Measurements from ENCODE around the gene GRN. TPM values are rescaled to one million over a fixed set of nuclear protein-coding genes. Genes with fewer than 3 reads are reported as not detected.

Gene GRN
- total and polyA plus RNA-seq, 2 of the 8 experiments (the other 6 are each of a cell fraction or from before 2014, with no cell fraction given): 108 to 387 TPM

DNA sequence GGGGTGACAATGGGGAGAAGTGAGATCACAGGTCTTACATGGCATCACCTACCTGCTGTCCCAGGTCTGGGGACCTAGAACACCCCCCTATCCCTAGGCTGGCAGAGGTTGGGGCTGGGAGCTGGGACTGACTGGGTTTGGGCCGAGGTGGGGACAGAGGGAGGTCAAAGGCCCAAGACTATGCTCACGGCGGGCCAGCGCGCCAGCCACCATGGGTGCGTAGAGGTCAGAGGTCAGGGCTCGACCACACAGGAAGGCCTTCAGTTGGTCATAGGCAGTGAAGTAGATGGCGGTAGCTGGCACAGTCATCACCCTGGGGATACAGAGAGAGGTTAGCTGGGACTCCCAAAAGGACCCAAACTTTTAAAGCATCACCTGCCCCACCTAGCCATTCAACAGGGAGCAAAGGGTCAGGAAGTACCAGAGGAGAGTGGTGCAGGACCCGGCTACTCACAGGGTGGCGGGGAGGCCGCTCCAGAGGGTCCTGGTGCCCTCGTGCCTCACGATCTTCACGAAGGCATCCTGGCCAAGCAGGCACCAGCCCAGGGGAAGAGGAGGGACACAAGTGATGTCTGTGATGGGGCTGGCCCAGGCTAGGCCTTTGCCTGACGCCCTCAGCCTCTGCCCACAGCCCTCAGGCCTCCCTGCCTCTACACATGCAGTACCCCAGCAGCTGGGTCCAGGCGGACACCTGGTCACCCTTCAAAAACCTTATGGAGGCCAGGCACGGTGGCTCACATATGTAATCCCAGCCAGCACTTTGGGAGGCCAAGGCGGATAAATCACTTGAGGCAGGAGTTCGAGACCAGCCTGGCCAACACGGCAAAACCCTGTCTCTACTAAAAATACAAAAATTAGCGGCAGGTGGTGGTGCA is 23.6 kb upstream of the GRN start:
- DNase-seq (ENCODE audit: low read depth in 1 of 2, low spot score in 2 of 2) (no peak), FAIRE-seq (no peak)
- Histone ChIP-seq H2BK120ac (replicated peaks; ENCODE audit: low read depth, low read length) (no peak overlapping the region), H3K56ac (replicated peaks; ENCODE audit: insufficient read length, low read depth, low read length) (no peak overlapping the region), H3K4me2 (ENCODE audit: insufficient read depth in 1 of 2, low read depth in 2 of 2, low read length in 2 of 2) (no peak overlapping the region), H3K9me3 (ENCODE audit: insufficient read depth in 2 of 2, low read depth in 1 of 2, low read length in 1 of 2) (no peaks in the 10 kb centered on the region), H3K79me2 (ENCODE audit: control insufficient read depth in 1 of 2, insufficient read depth in 2 of 2, low read length in 2 of 2) (peaks cover 3 to 13% of the 10 kb centered on the region in 2 experiments; a peak in 3 of 4 replicates), H3K23ac (ENCODE audit: insufficient read length) (no peak overlapping the region), H3K18ac (ENCODE audit: extremely low read depth, low read length) (no peak overlapping the region), H2BK12ac (ENCODE audit: low read depth, low read length) (no peak overlapping the region), H3K9ac (replicated peaks in 1 of 4; ENCODE audit: extremely low read depth in 1 of 4, low read depth in 3 of 4, low read length in 3 of 4) (no peak overlapping the region), H2BK15ac (ENCODE audit: low read length) (no peak overlapping the region), H4K91ac (replicated peaks; ENCODE audit: insufficient read length, low read length) (no peak overlapping the region), H3K4ac (replicated peaks; ENCODE audit: insufficient read length, low read depth, low read length) (no peak overlapping the region), H3K79me1 (ENCODE audit: low read depth, low read length) (peaks cover 11% of the 10 kb centered on the region), H3K27me3 (replicated peaks in 1 of 4; ENCODE audit: control insufficient read depth in 3 of 4, extremely low read depth in 1 of 4, insufficient read depth in 3 of 4, low read length in 3 of 4) (peaks cover 0 to 6% (median 0%) of the 10 kb centered on the region in 4 experiments; a peak in 5 of 7 replicates), H4K20me1 (replicated peaks in 1 of 2; ENCODE audit: control insufficient read depth in 1 of 2, insufficient read depth in 2 of 2, low read length in 2 of 2) (peaks cover 3 to 17% of the 10 kb centered on the region in 2 experiments), H4K8ac (ENCODE audit: extremely low read depth, insufficient read depth, low read length) (no peak overlapping the region), H3K4me1 (replicated peaks in 1 of 4; ENCODE audit: control insufficient read depth in 3 of 4, insufficient read depth in 4 of 4, low read length in 3 of 4) (peaks cover 0 to 12% (median 7%) of the 10 kb centered on the region in 4 experiments; a peak in 6 of 7 replicates), H3K27ac (ENCODE audit: low read depth, low read length) (no peak overlapping the region), H3K4me3 (ENCODE audit: extremely low read depth in 1 of 4, insufficient read depth in 2 of 4, low read depth in 3 of 4, low read length in 4 of 4) (no peak overlapping the region), H2AK5ac (ENCODE audit: low read depth, low read length) (no peak overlapping the region), H3K23me2 (ENCODE audit: low read depth, low read length) (peaks cover 13% of the 10 kb centered on the region; the same call in 1 of the 2 replicates), H3K14ac (ENCODE audit: insufficient read length) (no peak overlapping the region), H2BK20ac (ENCODE audit: low read length) (no peak overlapping the region), H3K36me3 (ENCODE audit: control insufficient read depth in 2 of 4, insufficient read depth in 4 of 4, low read length in 3 of 4) (peaks cover 7 to 30% (median 22%) of the 10 kb centered on the region in 4 experiments; a peak in 7 of 8 replicates), H4K5ac (ENCODE audit: insufficient read length, low read depth, low read length) (no peak overlapping the region), H2BK5ac (ENCODE audit: low read depth, low read length) (no peak overlapping the region), H2AFZ (ENCODE audit: low read length) (no peak overlapping the region)
- no peak for TF ChIP-seq FOSL1 (IDR thresholded peaks at IDR 0.05; ENCODE audit: insufficient read depth, low read depth, low read length)
- TF ChIP-seq RXRA (IDR thresholded peaks at IDR 0.05; ENCODE audit: insufficient read depth, low read depth, low read length): no peak
- TF ChIP-seq SUZ12 (IDR thresholded peaks at IDR 0.05; ENCODE audit: low read length): no peak
- TF ChIP-seq SP4 (IDR thresholded peaks at IDR 0.05; ENCODE audit: low read length): no peak
- no peak for TF ChIP-seq CREB1 (IDR thresholded peaks at IDR 0.05)
- no peak for TF ChIP-seq NANOG (IDR thresholded peaks at IDR 0.05; ENCODE audit: insufficient read depth, low read depth, low read length, poor library complexity, severe bottlenecking)
- WGBS, 2 experiments (ENCODE audit: extremely low coverage in 1 of 2, insufficient coverage in 1 of 2, insufficient read length in 1 of 2, insufficient replicate concordance in 2 of 2, low coverage in 1 of 2, low lambda C conversion rate in 2 of 2, missing lambda C conversion rate in 1 of 2): 94% methylated on average over 19 of the region's 21 CpGs; no CpG with 5 or more reads in 1 of the 2 experiments
- CTCF ChIA-PET (ENCODE audit: partially characterized antibody): interaction anchor here (1.0 to 5.9 kb wide), 11 partner anchors 9 to 191 kb away, joined by 3 to 26 read pairs (median 4); partner anchors contain the start of gene RUNDC3A
- POLR2A ChIA-PET (ENCODE audit: partially characterized antibody): interaction anchor here (1.0 to 14.6 kb wide), 5 partner anchors 9 to 120 kb away, joined by 3 to 135 read pairs (median 4); partner anchors contain the start of gene RUNDC3A
